ENCODE results near the gene ADPRHL1.

The ADPRHL1 gene

GRCh38 chr13:113367020-113367560 lies 86.2 kb downstream of the ADPRHL1 start:
- no peak for DNase-seq

GRCh38 chr13:113365971-113366588 lies 87.2 kb downstream of the ADPRHL1 start:
- DNase-seq = no peak

GRCh38 chr13:113365583-113365970 lies 87.7 kb downstream of the ADPRHL1 start:
- no peak for DNase-seq

- no peak for DNase-seq
Measured at GRCh38 chr13:113364901-113365582, 88.2 kb downstream of the ADPRHL1 start.

- no peak for DNase-seq
Measured at GRCh38 chr13:113364311-113364889, 88.9 kb downstream of the ADPRHL1 start.

- DNase-seq = no peak
Measured at GRCh38 chr13:113361406-113361805, 91.9 kb downstream of the ADPRHL1 start.

GRCh38 chr13:113360446-113360845 lies 92.8 kb downstream of the ADPRHL1 start:
- no peak for DNase-seq

- DNase-seq = no peak
Measured at GRCh38 chr13:113359571-113359970, 93.7 kb downstream of the ADPRHL1 start.

GRCh38 chr13:113358653-113359190 lies 94.6 kb downstream of the ADPRHL1 start:
- DNase-seq = no peak

- peak; percentile 14 for DNase-seq
Measured at GRCh38 chr13:113357529-113357928, 95.8 kb downstream of the ADPRHL1 start.

- no peak for DNase-seq
Measured at GRCh38 chr13:113356596-113356995, 96.7 kb downstream of the ADPRHL1 start.

GRCh38 chr13:113355621-113356020 lies 97.7 kb downstream of the ADPRHL1 start:
- DNase-seq = no peak

- DNase-seq = no peak
Measured at GRCh38 chr13:113354831-113355610, 98.3 kb downstream of the ADPRHL1 start.

GRCh38 chr13:113353254-113353653 lies 100.0 kb downstream of the ADPRHL1 start:
- no peak for DNase-seq

- no peak for DNase-seq
Measured at GRCh38 chr13:113351514-113352026, 101.7 kb downstream of the ADPRHL1 start.

GRCh38 chr13:113350938-113351335 lies 102.4 kb downstream of the ADPRHL1 start:
- no peak for DNase-seq

- no peak for DNase-seq
Measured at GRCh38 chr13:113350065-113350937, 103.0 kb downstream of the ADPRHL1 start.

Data from fibroblast of skin of right quadriceps (primary cell).